Activated B cell treated with CpG ODN at 0.5 μM for 24 hours (primary cell): ENCODE results near the gene CCDC7. TPM values are rescaled to one million over a fixed set of nuclear protein-coding genes. Genes with fewer than 3 reads are reported as not detected.
"Not testable (repeated sequence)": the region's sequence is repeated elsewhere in the genome, so short reads cannot be mapped to it uniquely, and the experiment has no call there.

Source experiments
- ATAC-seq: fragments of 200-7000 bp; cut with Tn5 transposase; one replicate; pipeline ENCODE4 v1.10.0; 2021; ENCODE audit warnings: low read depth, mild to moderate bottlenecking, moderate library complexity
- CTCF ChIA-PET: fragments of 350-600 bp; sonication (Branson Sonifier 250); formaldehyde crosslinking; loops from one replicate; lab custom pipeline; 2021; ENCODE audit warnings: antibody characterized with exemption; lab: Charles Lee
- POLR2A ChIA-PET: fragments of 350-600 bp; sonication (Branson Sonifier 250); formaldehyde crosslinking; loops from one replicate; lab custom pipeline; 2021; ENCODE audit warnings: antibody characterized with exemption; lab: Charles Lee
- DNase-seq: peaks from one replicate; pipeline ENCODE4 v3.0.0; 2022
- H3K27ac Mint-ChIP-seq: one replicate; pipeline ENCODE4 v1.8.0; 2020; ENCODE audit warnings: mixed read lengths
- H3K27me3 Mint-ChIP-seq: one replicate; pipeline ENCODE4 v1.8.0; 2021; ENCODE audit warnings: mixed read lengths
- H3K36me3 Mint-ChIP-seq: one replicate; pipeline ENCODE4 v1.8.0; 2021; ENCODE audit warnings: low read depth, mixed read lengths
- H3K4me1 Mint-ChIP-seq: one replicate; pipeline ENCODE4 v1.8.0; 2021; ENCODE audit warnings: mixed read lengths
- H3K4me3 Mint-ChIP-seq: one replicate; pipeline ENCODE4 v1.8.0; 2020; ENCODE audit warnings: mild to moderate bottlenecking, mixed read lengths
- H3K9me3 Mint-ChIP-seq: one replicate; pipeline ENCODE4 v1.8.0; 2020; ENCODE audit warnings: mixed read lengths
- CTCF ChIP-seq: fragments of 200-600 bp; IDR thresholded peaks from one replicate; pipeline ENCODE4 v1.8.0; 2022; ENCODE audit warnings: antibody characterized with exemption, mild to moderate bottlenecking
- intact Hi-C: fragments of 100-400 bp; cut with micrococcal nuclease; formaldehyde crosslinking; loops from one replicate; pipeline ENCODE4 v1.15.1; 2024
- total RNA-seq: library from RNA; stranded (reverse); gene quantifications from 2 replicates; pipeline ENCODE4 v1.2.3, GENCODE V29; 2022

The CCDC7 gene
- total RNA-seq, 1 donor from 2014 or later, result 20.0 TPM

DNA sequence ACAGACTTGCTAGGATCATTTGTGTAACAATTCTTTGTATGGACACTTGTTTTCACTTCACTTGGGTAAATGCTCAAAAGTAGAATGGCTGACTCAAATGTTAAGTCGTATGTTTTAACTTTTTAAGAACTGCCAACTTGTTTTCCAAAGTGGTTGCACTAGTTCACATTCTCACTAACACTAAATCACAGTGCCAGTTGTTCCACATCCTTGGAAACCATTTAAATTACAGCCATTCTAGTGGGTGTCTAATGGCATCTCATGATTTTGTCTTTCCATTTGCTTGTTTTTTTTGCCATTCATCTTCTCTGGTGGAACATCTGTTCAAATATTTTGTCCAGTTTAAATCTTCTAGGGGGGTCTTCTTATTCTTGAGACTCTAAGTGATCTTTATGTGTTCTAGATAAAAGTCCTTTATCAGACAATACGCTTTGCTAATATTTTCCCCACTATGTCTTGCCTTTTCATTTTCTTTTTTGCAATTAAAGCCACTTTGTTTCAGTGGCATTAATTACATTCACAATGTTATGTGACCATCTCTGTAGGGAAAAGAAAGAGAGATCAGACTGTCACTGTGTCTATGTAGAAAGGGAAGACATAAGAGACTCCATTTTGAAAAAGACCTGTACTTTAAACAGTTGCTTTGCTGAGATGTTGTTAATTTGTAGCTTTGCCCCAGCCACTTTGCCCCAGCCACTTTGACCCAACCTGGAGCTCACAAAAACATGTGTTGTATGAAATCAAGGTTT, 448.1 kb downstream of the CCDC7 start:
- peaks cover 25% of the 10 kb centered on the region for H3K36me3 Mint-ChIP-seq
- ATAC-seq (no peak), DNase-seq (no peak)
- H3K4me1 Mint-ChIP-seq, result peaks cover 2% of the 10 kb centered on the region
- no peaks in the 10 kb centered on the region for H3K27me3 Mint-ChIP-seq
- ChIA-PET CTCF (no interaction called here), POLR2A (no interaction called here)
- no peaks in the 10 kb centered on the region for H3K9me3 Mint-ChIP-seq
- intact Hi-C loops, result no loop called here
- H3K27ac Mint-ChIP-seq, result no peak overlapping the region
- no peak for TF ChIP-seq CTCF
- H3K4me3 Mint-ChIP-seq, result no peak overlapping the region

- peaks cover 31% of the 10 kb centered on the region for H3K36me3 Mint-ChIP-seq
- H3K27ac Mint-ChIP-seq, H3K4me1 Mint-ChIP-seq, H3K27me3 Mint-ChIP-seq, POLR2A ChIA-PET, H3K4me3 Mint-ChIP-seq, intact Hi-C loops, H3K9me3 Mint-ChIP-seq, DNase-seq, ATAC-seq, CTCF ChIA-PET: not testable (repeated sequence)
Measured at GRCh38 chr10:32895200-32895968, 449.4 kb downstream of the CCDC7 start.

DNA sequence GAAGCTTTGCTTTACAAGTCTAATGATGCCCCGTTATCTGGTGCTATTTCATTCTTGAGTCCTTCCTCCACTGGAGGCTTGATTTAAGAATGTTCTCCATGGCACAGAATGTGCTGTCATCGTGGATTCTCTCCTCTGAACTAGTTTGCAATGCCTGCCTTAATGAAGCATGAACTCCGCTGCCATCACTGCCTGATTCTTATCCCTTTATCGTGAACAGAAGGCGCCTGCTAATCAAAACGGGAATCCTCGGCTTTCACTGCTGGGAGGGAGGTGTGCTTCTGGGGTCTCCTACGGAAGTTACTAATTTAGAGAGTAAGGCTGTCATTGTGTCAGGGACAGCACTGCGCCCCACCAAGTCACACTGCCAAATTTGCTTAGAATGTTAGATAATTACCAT, 455.9 kb downstream of the CCDC7 start:
- intact Hi-C loops, result no loop called here
- Mint-ChIP-seq H3K27me3 (no peaks in the 10 kb centered on the region), H3K27ac (no peak overlapping the region), H3K4me1 (no peaks in the 10 kb centered on the region), H3K36me3 (peaks cover 62% of the 10 kb centered on the region), H3K9me3 (no peaks in the 10 kb centered on the region), H3K4me3 (no peak overlapping the region)
- ChIA-PET CTCF (no interaction called here), POLR2A (no interaction called here)
- DNase-seq (no peak), ATAC-seq (no peak)
- TF ChIP-seq CTCF, result no peak

DNA sequence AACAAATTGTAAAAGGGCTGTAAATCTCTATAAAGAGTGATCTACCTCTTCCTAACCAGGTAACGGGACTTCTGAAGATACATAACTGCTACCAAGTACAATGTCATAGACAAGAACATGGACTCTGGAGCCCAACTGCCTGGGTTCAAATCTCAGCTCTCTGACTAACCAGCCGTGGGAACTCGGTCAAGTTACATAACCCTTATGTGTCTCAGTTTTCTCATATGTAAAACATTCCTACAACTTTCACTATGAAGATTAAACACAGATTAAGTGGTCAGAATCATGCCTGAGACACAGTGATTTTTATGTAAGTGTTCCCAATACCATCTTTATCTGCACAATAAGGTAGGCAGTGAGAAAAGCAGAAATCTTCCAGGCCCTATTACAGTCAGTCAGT, 459.5 kb downstream of the CCDC7 start:
- ChIA-PET POLR2A (no interaction called here), CTCF (no interaction called here)
- peaks cover 66% of the 10 kb centered on the region for H3K36me3 Mint-ChIP-seq
- TF ChIP-seq CTCF, result no peak
- no peak overlapping the region for H3K4me3 Mint-ChIP-seq
- H3K27me3 Mint-ChIP-seq, result no peaks in the 10 kb centered on the region
- H3K9me3 Mint-ChIP-seq, result no peaks in the 10 kb centered on the region
- intact Hi-C loops, result no loop called here
- no peak for DNase-seq
- H3K4me1 Mint-ChIP-seq, result no peaks in the 10 kb centered on the region
- no peak overlapping the region for H3K27ac Mint-ChIP-seq
- no peak for ATAC-seq

GRCh38 chr10:32906595-32906994, 460.7 kb downstream of the CCDC7 start:
- H3K27ac Mint-ChIP-seq, result no peak overlapping the region
- H3K27me3 Mint-ChIP-seq, result no peaks in the 10 kb centered on the region
- no peak for TF ChIP-seq CTCF
- DNase-seq (no peak), ATAC-seq (no peak)
- peaks cover 72% of the 10 kb centered on the region for H3K36me3 Mint-ChIP-seq
- intact Hi-C loops, result no loop called here
- H3K9me3 Mint-ChIP-seq, result no peaks in the 10 kb centered on the region
- CTCF ChIA-PET, result no interaction called here
- no peaks in the 10 kb centered on the region for H3K4me1 Mint-ChIP-seq
- POLR2A ChIA-PET, result no interaction called here
- no peak overlapping the region for H3K4me3 Mint-ChIP-seq
